Glutamatergic neuron (in vitro differentiated cells): ENCODE measurements around the gene ELMOD1. TPM values are rescaled to one million over a fixed set of nuclear protein-coding genes. Genes with fewer than 3 reads are reported as not detected.

Experiments
- DNase-seq: peaks from one replicate; pipeline ENCODE4 v3.0.0; 2022
- H3K27ac Mint-ChIP-seq: one replicate; pipeline ENCODE4 v1.8.0; 2020; ENCODE audit warnings: mild to moderate bottlenecking, mixed read lengths, inconsistent platforms; ENCODE audit not compliant: unreplicated experiment
- H3K27me3 Mint-ChIP-seq: one replicate; pipeline ENCODE4 v1.8.0; 2020; ENCODE audit warnings: mild to moderate bottlenecking, moderate library complexity, mixed read lengths, inconsistent platforms; ENCODE audit not compliant: unreplicated experiment
- H3K36me3 Mint-ChIP-seq: one replicate; pipeline ENCODE4 v1.8.0; 2020; ENCODE audit warnings: mild to moderate bottlenecking, mixed read lengths, inconsistent platforms; ENCODE audit not compliant: unreplicated experiment
- H3K4me1 Mint-ChIP-seq: one replicate; pipeline ENCODE4 v1.8.0; 2020; ENCODE audit warnings: mild to moderate bottlenecking, low read depth, mixed read lengths, inconsistent platforms; ENCODE audit not compliant: unreplicated experiment
- H3K4me3 Mint-ChIP-seq: one replicate; pipeline ENCODE4 v1.8.0; 2020; ENCODE audit warnings: mild to moderate bottlenecking, mixed read lengths, inconsistent platforms; ENCODE audit not compliant: unreplicated experiment
- H3K9me3 Mint-ChIP-seq: one replicate; pipeline ENCODE4 v1.8.0; 2020; ENCODE audit warnings: mild to moderate bottlenecking, moderate library complexity, mixed read lengths, inconsistent platforms; ENCODE audit not compliant: unreplicated experiment
- total RNA-seq: library from RNA; stranded (reverse); fragmentation: NEBNext Ultra II Directional; extraction: Animal tissue kit (Norgen Biotek cat#: 25700); gene quantifications from one replicate; pipeline ENCODE4 v1.2.1, GENCODE V29; 2021; ENCODE audit not compliant: unreplicated experiment
- TF ChIP-seq, protein P1 (sequence below): fragments of 200-600 bp; sonication (generic); IDR thresholded peaks from one replicate; pipeline ENCODE4 v1.5.0; 2021; ENCODE audit not compliant: partially characterized antibody, unreplicated experiment

ELMOD1 gene
- total RNA-seq, 1 donor from 2014 or later: 0.81 TPM

- no peak overlapping the region for H3K27ac Mint-ChIP-seq
- H3K4me1 Mint-ChIP-seq: no peaks in the 10 kb centered on the region
- peaks cover 2% of the 10 kb centered on the region for H3K27me3 Mint-ChIP-seq
- TF ChIP-seq, protein P1, sequence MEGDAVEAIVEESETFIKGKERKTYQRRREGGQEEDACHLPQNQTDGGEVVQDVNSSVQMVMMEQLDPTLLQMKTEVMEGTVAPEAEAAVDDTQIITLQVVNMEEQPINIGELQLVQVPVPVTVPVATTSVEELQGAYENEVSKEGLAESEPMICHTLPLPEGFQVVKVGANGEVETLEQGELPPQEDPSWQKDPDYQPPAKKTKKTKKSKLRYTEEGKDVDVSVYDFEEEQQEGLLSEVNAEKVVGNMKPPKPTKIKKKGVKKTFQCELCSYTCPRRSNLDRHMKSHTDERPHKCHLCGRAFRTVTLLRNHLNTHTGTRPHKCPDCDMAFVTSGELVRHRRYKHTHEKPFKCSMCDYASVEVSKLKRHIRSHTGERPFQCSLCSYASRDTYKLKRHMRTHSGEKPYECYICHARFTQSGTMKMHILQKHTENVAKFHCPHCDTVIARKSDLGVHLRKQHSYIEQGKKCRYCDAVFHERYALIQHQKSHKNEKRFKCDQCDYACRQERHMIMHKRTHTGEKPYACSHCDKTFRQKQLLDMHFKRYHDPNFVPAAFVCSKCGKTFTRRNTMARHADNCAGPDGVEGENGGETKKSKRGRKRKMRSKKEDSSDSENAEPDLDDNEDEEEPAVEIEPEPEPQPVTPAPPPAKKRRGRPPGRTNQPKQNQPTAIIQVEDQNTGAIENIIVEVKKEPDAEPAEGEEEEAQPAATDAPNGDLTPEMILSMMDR: no peak
- DNase-seq: no peak
- H3K4me3 Mint-ChIP-seq: no peak overlapping the region
- H3K9me3 Mint-ChIP-seq: no peaks in the 10 kb centered on the region
- H3K36me3 Mint-ChIP-seq: no peaks in the 10 kb centered on the region
Measured at GRCh38 chr11:107676336-107677057, 85.5 kb downstream of the ELMOD1 start.

DNA sequence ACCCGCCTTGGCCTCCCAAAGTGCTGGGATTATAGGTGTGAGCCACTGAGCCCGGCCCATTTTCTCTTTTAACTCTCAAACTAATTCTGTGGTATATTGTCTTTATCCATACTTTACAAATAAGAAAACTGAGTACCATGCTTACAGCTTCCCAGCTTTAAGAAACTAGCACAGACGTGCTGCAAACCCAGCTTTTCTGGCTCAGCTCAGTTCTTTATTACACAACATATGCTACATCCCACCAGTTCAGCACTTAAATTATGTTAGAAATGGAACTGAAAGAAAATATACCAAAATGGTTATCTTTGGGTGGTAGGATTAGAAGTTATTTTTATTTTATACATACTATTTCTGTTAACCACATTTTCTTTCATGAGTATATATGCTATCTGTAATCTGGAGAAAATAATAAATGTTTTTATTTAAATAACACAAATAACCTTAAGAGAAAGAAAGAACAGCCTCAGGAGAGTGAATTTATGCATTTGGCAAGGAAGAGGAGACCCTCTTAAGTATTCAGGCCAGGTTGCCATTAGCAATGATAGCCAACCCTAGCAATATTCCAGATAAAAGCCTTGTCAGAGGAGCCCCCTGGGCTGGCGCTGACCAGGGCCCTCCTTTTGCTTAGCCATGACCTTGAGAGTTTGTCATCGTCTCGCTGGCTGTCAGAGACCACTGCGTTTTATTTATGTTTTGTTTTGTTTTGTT is 87.1 kb downstream of the ELMOD1 start:
- Mint-ChIP-seq H3K4me3 (no peak overlapping the region), H3K4me1 (no peaks in the 10 kb centered on the region), H3K9me3 (no peaks in the 10 kb centered on the region), H3K27ac (no peak overlapping the region), H3K36me3 (no peaks in the 10 kb centered on the region), H3K27me3 (peaks cover 2% of the 10 kb centered on the region)
- TF ChIP-seq, protein P1: no peak
- DNase-seq: no peak

- TF ChIP-seq, protein P1: no peak
- DNase-seq: no peak
- H3K4me1 Mint-ChIP-seq: no peaks in the 10 kb centered on the region
- no peak overlapping the region for H3K27ac Mint-ChIP-seq
- H3K36me3 Mint-ChIP-seq: no peaks in the 10 kb centered on the region
- H3K9me3 Mint-ChIP-seq: no peaks in the 10 kb centered on the region
- H3K27me3 Mint-ChIP-seq: peaks cover 2% of the 10 kb centered on the region
- no peak overlapping the region for H3K4me3 Mint-ChIP-seq
Measured at GRCh38 chr11:107678632-107678971, 87.7 kb downstream of the ELMOD1 start.

- no peak for DNase-seq
- H3K4me3 Mint-ChIP-seq: no peak overlapping the region
- H3K9me3 Mint-ChIP-seq: no peaks in the 10 kb centered on the region
- H3K36me3 Mint-ChIP-seq: no peaks in the 10 kb centered on the region
- TF ChIP-seq, protein P1: no peak
- H3K4me1 Mint-ChIP-seq: no peaks in the 10 kb centered on the region
- no peak overlapping the region for H3K27ac Mint-ChIP-seq
- peaks cover 2% of the 10 kb centered on the region for H3K27me3 Mint-ChIP-seq
Measured at GRCh38 chr11:107679255-107680024, 88.5 kb downstream of the ELMOD1 start.
